PC-9 (cell line): ENCODE measurements around the gene WDR93.

Experiments used
- EZH2 ChIP-seq: fragments of 200-600 bp; sonication (generic); IDR thresholded peaks from 2 replicates; pipeline ENCODE4 v1.8.0; 2017; ENCODE audit warnings: antibody characterized with exemption, low read depth
- TF ChIP-seq, protein P1 (sequence below): fragments of 200-600 bp; sonication (generic); conservative IDR thresholded peaks from 2 replicates; pipeline ENCODE4 v1.6.1; 2017; ENCODE audit warnings: mixed run types, antibody characterized with exemption, mild to moderate bottlenecking, moderate library complexity

DNA sequence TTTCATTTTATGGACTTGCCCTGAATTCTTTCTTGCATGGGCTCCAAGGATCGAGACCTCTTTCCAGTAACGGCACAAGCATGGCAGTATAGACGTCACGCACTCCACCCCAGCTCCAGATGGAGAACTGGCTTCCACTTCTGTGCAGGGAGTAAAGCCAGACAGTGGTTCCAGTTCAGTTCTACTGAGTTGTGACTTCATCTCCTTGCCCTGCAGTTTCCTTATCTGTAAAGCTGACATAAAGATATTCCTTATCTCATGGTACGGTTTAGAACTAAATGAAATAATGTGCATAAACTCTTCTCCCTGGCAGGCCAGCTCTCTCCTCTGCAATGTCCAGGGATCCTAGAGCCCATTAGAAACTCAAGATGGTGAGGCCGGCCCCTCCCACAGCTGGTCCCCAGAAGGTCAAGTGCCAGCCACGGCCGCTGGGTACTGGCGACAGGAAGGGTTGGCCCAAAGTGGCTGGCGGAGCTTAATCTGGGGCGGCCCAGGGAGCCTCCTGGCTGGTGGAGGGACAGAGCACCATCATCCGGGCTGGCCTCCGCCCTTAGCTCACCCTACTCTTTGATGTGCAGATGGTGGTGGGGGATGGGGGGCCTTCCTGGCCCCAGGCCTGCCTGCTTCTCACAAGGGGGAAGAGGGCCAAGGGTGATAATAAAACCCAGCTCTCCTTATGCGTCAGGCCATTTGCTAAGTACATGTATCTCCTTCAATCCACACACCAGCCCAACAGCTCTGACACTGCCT is 92.7 kb downstream of the WDR93 start:
- TF ChIP-seq, protein P1, sequence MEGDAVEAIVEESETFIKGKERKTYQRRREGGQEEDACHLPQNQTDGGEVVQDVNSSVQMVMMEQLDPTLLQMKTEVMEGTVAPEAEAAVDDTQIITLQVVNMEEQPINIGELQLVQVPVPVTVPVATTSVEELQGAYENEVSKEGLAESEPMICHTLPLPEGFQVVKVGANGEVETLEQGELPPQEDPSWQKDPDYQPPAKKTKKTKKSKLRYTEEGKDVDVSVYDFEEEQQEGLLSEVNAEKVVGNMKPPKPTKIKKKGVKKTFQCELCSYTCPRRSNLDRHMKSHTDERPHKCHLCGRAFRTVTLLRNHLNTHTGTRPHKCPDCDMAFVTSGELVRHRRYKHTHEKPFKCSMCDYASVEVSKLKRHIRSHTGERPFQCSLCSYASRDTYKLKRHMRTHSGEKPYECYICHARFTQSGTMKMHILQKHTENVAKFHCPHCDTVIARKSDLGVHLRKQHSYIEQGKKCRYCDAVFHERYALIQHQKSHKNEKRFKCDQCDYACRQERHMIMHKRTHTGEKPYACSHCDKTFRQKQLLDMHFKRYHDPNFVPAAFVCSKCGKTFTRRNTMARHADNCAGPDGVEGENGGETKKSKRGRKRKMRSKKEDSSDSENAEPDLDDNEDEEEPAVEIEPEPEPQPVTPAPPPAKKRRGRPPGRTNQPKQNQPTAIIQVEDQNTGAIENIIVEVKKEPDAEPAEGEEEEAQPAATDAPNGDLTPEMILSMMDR: no peak
- no peak for TF ChIP-seq EZH2
